Peyer's patch (tissue), 4 donors: ENCODE measurements around the gene TEX35.

Experiments used
- POLR2A ChIP-seq, 2 donors: fragments of 450-650 bp; IDR thresholded peaks; one replicate each; pipeline ENCODE4 v1.5.1; 2017; ENCODE audit warnings: antibody characterized with exemption in 2 of 2, mild to moderate bottlenecking in 2 of 2, moderate library complexity in 2 of 2
- TF ChIP-seq, protein P1 (sequence below), 6 experiments: fragments of 450-650 bp in 4 of 6; fragments of 200-600 bp in 2 of 6; sonication (generic) in 1 of 6; IDR thresholded peaks; one replicate each; pipeline ENCODE4 v1.5.1; 2017 to 2019; ENCODE audit warnings: antibody characterized with exemption in 6 of 6, mild to moderate bottlenecking in 3 of 6, moderate library complexity in 1 of 6

DNA sequence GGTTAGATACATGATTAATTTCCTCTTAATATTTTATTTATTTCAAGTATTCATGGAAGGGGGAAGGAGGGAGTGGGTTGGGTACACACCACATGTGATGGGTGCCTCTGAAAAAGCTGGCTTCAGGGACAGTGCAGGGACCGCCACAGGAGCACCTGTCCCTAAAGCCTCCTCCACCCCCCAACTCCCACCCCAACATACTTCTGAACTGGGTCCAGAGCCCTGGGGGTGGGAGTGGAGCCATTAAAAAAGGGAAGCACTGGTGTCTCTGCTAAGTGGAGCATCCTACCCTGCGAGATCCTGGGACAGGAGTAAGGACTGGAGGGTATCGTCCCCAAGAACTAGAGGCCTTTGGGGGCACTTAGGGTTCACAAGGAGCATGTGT, 10.6 kb upstream of the TEX35 start:
- TF ChIP-seq POLR2A (IDR thresholded peaks at IDR 0.05), result no peak
- TF ChIP-seq, protein P1, sequence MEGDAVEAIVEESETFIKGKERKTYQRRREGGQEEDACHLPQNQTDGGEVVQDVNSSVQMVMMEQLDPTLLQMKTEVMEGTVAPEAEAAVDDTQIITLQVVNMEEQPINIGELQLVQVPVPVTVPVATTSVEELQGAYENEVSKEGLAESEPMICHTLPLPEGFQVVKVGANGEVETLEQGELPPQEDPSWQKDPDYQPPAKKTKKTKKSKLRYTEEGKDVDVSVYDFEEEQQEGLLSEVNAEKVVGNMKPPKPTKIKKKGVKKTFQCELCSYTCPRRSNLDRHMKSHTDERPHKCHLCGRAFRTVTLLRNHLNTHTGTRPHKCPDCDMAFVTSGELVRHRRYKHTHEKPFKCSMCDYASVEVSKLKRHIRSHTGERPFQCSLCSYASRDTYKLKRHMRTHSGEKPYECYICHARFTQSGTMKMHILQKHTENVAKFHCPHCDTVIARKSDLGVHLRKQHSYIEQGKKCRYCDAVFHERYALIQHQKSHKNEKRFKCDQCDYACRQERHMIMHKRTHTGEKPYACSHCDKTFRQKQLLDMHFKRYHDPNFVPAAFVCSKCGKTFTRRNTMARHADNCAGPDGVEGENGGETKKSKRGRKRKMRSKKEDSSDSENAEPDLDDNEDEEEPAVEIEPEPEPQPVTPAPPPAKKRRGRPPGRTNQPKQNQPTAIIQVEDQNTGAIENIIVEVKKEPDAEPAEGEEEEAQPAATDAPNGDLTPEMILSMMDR (IDR thresholded peaks at IDR 0.05), result no peak
